Eye (tissue), 1 donor: Measurements from ENCODE around the gene PAOX.

ENCODE experiments used
- DNase-seq: peaks from one replicate; pipeline ENCODE4 v3.0.0-alpha.2; 2015

The PAOX gene

GRCh38 chr10:133350283-133350949, 28.6 kb upstream of the PAOX start:
- DNase-seq = no peak

DNA sequence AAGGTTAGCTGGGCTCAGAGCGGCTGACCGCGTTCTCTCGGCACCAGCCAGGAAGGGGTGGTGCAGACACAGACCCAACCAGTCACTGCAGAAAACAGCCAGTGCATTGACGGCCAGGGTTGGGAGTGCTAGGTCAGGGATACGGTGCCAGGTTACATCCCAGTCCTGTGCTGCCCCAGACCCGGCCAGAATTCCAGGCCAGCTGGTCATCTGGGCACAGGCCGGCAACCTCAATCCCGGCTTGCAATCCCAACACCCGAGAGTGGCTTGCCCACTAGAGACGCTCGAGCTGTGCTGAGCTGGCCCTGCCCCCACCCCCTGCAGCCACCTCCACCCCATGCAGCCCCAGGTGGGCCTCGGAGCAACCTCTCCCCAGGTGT, 28.1 kb upstream of the PAOX start:
- no peak for DNase-seq

DNA sequence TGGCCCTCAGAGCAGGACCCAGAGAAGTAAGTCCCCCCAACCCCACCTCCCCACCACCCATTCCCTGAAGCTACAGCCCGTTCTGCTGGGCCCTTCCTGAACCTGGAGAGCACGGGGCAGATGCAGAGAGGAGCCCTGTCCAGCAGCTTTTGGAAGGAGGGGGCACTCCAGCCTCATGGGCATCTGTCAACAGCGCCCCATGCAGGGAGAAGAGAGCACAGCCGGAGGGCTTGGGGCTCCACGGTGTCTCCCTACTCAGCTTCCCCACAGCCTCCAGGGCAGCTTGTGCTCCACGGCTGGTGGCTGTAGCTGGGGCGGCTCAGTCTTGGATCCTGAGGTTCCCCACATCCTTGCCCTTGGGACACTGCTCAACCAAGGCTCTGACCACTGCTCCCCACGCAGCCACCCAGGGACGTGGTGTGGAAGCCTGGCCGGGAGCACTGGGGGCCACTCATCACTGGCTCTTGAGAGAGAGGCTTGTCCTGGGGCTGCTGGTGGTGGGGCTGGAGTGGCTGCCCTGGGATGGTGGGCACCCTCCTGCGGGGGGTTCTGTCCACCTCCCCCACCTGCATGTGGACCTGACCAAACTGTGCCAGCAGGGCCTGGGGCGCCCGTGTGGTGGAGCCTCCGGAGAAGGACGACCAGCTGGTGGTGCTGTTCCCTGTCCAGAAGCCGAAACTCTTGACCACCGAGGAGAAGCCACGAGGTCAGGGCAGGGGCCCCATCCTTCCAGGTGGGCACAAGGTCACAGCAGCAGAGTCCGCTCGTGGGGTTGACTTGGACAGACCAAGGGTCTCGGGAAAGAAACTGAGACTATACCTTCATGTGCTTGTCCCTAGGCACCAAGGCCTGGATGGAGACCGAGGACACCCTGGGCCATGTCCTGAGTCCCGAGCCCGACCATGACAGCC, 27.4 kb upstream of the PAOX start:
- DNase-seq = no peak

- DNase-seq = no peak
Observed at GRCh38 chr10:133353202-133353959, 25.7 kb upstream of the PAOX start.

GRCh38 chr10:133353988-133354605, 25.0 kb upstream of the PAOX start:
- DNase-seq = no peak

DNA sequence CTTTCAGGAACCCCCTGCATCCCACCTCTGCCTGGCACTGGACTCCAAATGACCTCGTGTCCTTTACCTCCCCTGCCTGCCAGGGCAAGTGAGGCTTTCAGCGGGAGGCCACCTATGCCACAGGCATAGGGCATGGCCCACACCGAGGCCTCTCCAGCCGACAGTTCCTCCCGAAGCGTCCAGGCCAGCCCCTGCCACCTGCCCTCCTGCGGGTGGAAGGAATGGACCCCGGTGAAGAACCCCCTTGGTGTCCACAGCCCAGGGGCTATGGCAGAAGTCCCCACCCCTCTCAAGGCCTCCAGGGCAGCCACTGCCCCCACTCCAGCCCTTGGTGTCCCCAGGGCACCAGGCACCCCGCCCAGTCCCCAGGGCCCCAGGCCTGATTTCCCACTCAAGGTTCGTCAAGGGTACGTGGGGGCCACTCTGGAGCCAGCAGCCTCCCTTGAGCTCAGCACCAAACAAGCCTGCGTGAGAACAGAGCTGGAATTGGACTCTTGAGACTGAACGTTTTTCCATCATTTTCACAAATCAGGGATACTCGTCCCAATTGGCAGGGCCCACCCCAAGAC, 24.3 kb upstream of the PAOX start:
- DNase-seq = no peak

DNA sequence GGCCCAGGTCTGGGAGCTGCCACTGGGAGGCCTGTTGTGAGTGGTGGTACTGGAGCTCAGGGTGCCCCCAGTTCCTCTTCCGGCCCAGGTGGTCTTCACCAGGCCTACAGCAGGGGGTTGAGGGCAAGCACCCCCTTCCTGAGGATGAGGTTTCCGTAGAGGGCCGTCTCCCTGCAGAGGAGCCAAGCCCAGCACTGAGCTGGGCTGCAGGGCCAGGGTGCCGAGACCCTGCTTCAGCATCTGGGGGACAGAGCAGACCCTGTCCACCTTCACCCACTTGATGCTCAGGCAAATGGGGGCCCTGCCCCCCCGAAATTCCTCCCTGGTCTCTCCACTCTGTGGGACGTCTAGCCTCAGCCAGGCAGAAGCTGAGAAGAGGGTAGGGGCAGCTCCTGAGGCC, 23.8 kb upstream of the PAOX start:
- no peak for DNase-seq

- DNase-seq = no peak
Observed at GRCh38 chr10:133355991-133356390, 23.1 kb upstream of the PAOX start.

- no peak for DNase-seq
Observed at GRCh38 chr10:133356549-133357284, 22.3 kb upstream of the PAOX start.

- DNase-seq = peak; percentile 88
Observed at GRCh38 chr10:133357285-133358161, 21.5 kb upstream of the PAOX start, which contains the start of gene FUOM. FUOM (minus strand) TSS chr10:133358019; CDS start chr10:133358007, 12 bp downstream.

- DNase-seq = no peak
Observed at GRCh38 chr10:133358162-133358924, 20.7 kb upstream of the PAOX start.

- no peak for DNase-seq
Observed at GRCh38 chr10:133358925-133359310, 20.1 kb upstream of the PAOX start.

DNA sequence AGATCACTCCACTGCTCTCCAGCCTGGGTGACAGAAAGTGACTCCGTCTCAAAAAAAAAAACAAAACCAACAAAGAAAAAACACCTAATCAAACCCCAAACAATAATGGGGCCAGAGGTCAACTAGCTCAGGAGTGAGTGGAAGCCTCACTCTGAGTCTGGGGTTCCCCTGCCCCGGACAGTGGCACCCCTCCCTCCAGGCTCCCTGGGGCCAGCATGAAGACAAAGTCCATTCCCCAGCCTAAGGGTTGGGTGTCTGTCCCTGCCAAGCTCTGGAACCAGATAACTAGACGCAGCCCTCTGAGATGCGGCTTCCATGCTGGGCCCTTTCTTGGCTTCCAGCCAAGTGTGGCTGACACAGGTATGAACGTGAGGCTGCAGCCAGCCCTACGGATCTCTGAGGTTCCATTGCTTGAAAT, 19.5 kb upstream of the PAOX start:
- no peak for DNase-seq

GRCh38 chr10:133359972-133360610, 19.0 kb upstream of the PAOX start:
- DNase-seq = no peak

GRCh38 chr10:133361227-133361626, 17.8 kb upstream of the PAOX start:
- no peak for DNase-seq

DNA sequence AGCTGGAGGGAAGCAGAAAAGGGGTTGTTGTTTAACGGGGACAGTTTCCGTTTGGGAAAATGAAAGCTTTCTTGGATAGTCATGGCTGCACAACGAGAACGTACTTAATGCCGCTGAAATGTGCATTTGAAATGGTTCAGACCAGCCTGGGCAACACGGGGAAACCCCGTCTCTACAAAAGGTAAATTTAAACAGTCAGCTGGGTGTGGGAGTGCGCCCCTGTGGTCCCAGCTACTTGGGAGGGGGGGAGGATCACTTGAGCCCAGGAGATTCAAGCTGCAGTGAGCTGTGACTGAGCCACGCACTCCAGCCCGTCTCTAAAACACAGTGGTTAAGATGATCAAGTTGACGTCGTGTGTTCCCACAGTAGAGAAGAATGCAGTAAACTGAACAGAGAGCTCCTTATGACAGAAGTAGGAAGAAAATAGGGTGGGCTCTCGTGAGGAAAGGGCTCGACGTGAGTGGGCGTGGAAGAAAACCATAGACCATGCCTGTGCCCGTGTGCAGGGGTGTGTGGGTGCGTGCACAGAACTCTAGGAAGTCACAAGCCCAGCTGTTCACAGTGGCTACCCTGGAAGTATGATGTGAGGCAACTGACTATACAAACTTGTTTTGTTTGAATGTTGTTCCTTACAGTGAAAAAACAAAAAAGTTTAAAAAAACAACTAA, 17.2 kb upstream of the PAOX start:
- no peak for DNase-seq

DNA sequence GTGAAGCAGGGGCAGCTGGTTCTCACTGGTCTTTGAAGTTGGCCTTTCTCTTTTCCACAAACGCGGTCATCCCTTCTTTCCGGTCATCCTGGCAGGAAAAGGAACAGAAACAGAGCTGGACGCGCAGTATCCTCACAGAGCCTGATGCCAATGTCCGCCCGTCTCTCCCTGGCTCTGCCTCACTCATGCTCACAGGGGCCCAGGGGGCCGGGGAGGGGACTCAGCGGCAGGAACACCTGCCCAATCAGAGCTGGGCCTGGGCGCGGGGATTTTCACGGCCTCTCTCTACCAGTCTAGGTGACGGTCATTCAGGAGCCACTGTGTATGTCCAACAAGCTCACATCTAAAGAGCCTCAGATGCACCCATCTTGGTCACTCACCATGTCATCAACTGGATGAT, 16.2 kb upstream of the PAOX start:
- DNase-seq = no peak

- DNase-seq = no peak
Observed at GRCh38 chr10:133364645-133365431, 14.2 kb upstream of the PAOX start.
